T-helper 1 cell treated with Interleukin-12 subunit alpha and Interleukin-12 subunit beta and Interleukin-4 antibody, amounts not matched to agents 30 μg/mL and 1 μg/mL, for 36 hours (primary cell): ENCODE data around the gene SUPT7L.

Experiments used
- H3K27ac Mint-ChIP-seq: one replicate; pipeline ENCODE4 v1.8.0; 2021; ENCODE audit warnings: mild to moderate bottlenecking, mixed read lengths
- H3K27me3 Mint-ChIP-seq: one replicate; pipeline ENCODE4 v1.8.0; 2021; ENCODE audit warnings: low read depth, mixed read lengths
- H3K36me3 Mint-ChIP-seq: one replicate; pipeline ENCODE4 v1.8.0; 2021; ENCODE audit warnings: low read depth, mixed read lengths
- H3K4me1 Mint-ChIP-seq: one replicate; pipeline ENCODE4 v1.8.0; 2021; ENCODE audit warnings: low read depth, mixed read lengths
- H3K4me3 Mint-ChIP-seq: one replicate; pipeline ENCODE4 v1.8.0; 2021; ENCODE audit warnings: mild to moderate bottlenecking, moderate library complexity, mixed read lengths
- H3K9me3 Mint-ChIP-seq: one replicate; pipeline ENCODE4 v1.8.0; 2021; ENCODE audit warnings: mixed read lengths

Gene SUPT7L

GRCh38 chr2:27667446-27667845 is 4.0 kb upstream of the SUPT7L start:
- Mint-ChIP-seq H3K4me3 (no peak overlapping the region), H3K36me3 (peaks cover 37% of the 10 kb centered on the region), H3K4me1 (peaks cover 20% of the 10 kb centered on the region), H3K9me3 (no peaks in the 10 kb centered on the region), H3K27ac (no peak overlapping the region), H3K27me3 (no peaks in the 10 kb centered on the region)

GRCh38 chr2:27664622-27665363 is 1.4 kb upstream of the SUPT7L start:
- Mint-ChIP-seq H3K27ac (peak overlapping the region; percentile 99), H3K4me3 (peak overlapping the region; percentile 99), H3K27me3 (no peaks in the 10 kb centered on the region), H3K4me1 (peaks cover 31% of the 10 kb centered on the region), H3K9me3 (no peaks in the 10 kb centered on the region), H3K36me3 (peaks cover 47% of the 10 kb centered on the region)

GRCh38 chr2:27664154-27664574 is 750 bp upstream of the SUPT7L start:
- Mint-ChIP-seq H3K27ac (peak overlapping the region; percentile 99), H3K4me3 (peak overlapping the region; percentile 99), H3K9me3 (no peaks in the 10 kb centered on the region), H3K36me3 (peaks cover 51% of the 10 kb centered on the region), H3K27me3 (no peaks in the 10 kb centered on the region), H3K4me1 (peaks cover 35% of the 10 kb centered on the region)

- Mint-ChIP-seq H3K27me3 (no peaks in the 10 kb centered on the region), H3K27ac (no peak overlapping the region), H3K4me1 (peaks cover 39% of the 10 kb centered on the region), H3K4me3 (peak overlapping the region; percentile 41), H3K9me3 (no peaks in the 10 kb centered on the region), H3K36me3 (peaks cover 41% of the 10 kb centered on the region)
Observed at GRCh38 chr2:27661371-27661770, 2.0 kb downstream of the SUPT7L start.

- H3K36me3 Mint-ChIP-seq: peaks cover 44% of the 10 kb centered on the region
- no peak overlapping the region for H3K4me3 Mint-ChIP-seq
- H3K9me3 Mint-ChIP-seq: no peaks in the 10 kb centered on the region
- H3K27me3 Mint-ChIP-seq: no peaks in the 10 kb centered on the region
- H3K4me1 Mint-ChIP-seq: peaks cover 10% of the 10 kb centered on the region
- no peak overlapping the region for H3K27ac Mint-ChIP-seq
Observed at GRCh38 chr2:27655155-27655951, 8.1 kb downstream of the SUPT7L start.

- Mint-ChIP-seq H3K27me3 (no peaks in the 10 kb centered on the region), H3K4me1 (peaks cover 3% of the 10 kb centered on the region), H3K36me3 (peaks cover 42% of the 10 kb centered on the region), H3K9me3 (no peaks in the 10 kb centered on the region), H3K27ac (peak overlapping the region; percentile 42), H3K4me3 (no peak overlapping the region)
Observed at GRCh38 chr2:27653397-27653796, 10.0 kb downstream of the SUPT7L start.

- Mint-ChIP-seq H3K4me3 (no peak overlapping the region), H3K36me3 (peaks cover 44% of the 10 kb centered on the region), H3K27ac (no peak overlapping the region), H3K9me3 (no peaks in the 10 kb centered on the region), H3K27me3 (no peaks in the 10 kb centered on the region), H3K4me1 (peaks cover 3% of the 10 kb centered on the region)
Observed at GRCh38 chr2:27652790-27653189, 10.6 kb downstream of the SUPT7L start.

GRCh38 chr2:27652341-27652740 is 11.1 kb downstream of the SUPT7L start:
- Mint-ChIP-seq H3K9me3 (no peaks in the 10 kb centered on the region), H3K27me3 (no peaks in the 10 kb centered on the region), H3K27ac (no peak overlapping the region), H3K36me3 (peaks cover 48% of the 10 kb centered on the region), H3K4me1 (peaks cover 3% of the 10 kb centered on the region), H3K4me3 (no peak overlapping the region)

- Mint-ChIP-seq H3K27ac (no peak overlapping the region), H3K36me3 (peaks cover 49% of the 10 kb centered on the region), H3K9me3 (no peaks in the 10 kb centered on the region), H3K4me1 (peaks cover 3% of the 10 kb centered on the region), H3K27me3 (no peaks in the 10 kb centered on the region), H3K4me3 (no peak overlapping the region)
Observed at GRCh38 chr2:27651056-27651455, 12.4 kb downstream of the SUPT7L start.

- H3K27ac Mint-ChIP-seq: no peak overlapping the region
- H3K4me1 Mint-ChIP-seq: peaks cover 3% of the 10 kb centered on the region
- H3K9me3 Mint-ChIP-seq: no peaks in the 10 kb centered on the region
- no peaks in the 10 kb centered on the region for H3K27me3 Mint-ChIP-seq
- no peak overlapping the region for H3K4me3 Mint-ChIP-seq
- H3K36me3 Mint-ChIP-seq: peaks cover 37% of the 10 kb centered on the region
Observed at GRCh38 chr2:27647737-27648136, 15.7 kb downstream of the SUPT7L start.

GRCh38 chr2:27647289-27647688 is 16.1 kb downstream of the SUPT7L start:
- no peaks in the 10 kb centered on the region for H3K9me3 Mint-ChIP-seq
- no peak overlapping the region for H3K4me3 Mint-ChIP-seq
- no peak overlapping the region for H3K27ac Mint-ChIP-seq
- H3K4me1 Mint-ChIP-seq: peaks cover 3% of the 10 kb centered on the region
- peaks cover 34% of the 10 kb centered on the region for H3K36me3 Mint-ChIP-seq
- no peaks in the 10 kb centered on the region for H3K27me3 Mint-ChIP-seq

GRCh38 chr2:27645197-27645596 is 18.2 kb downstream of the SUPT7L start:
- no peaks in the 10 kb centered on the region for H3K9me3 Mint-ChIP-seq
- no peak overlapping the region for H3K27ac Mint-ChIP-seq
- no peak overlapping the region for H3K4me3 Mint-ChIP-seq
- peaks cover 3% of the 10 kb centered on the region for H3K4me1 Mint-ChIP-seq
- H3K36me3 Mint-ChIP-seq: peaks cover 35% of the 10 kb centered on the region
- no peaks in the 10 kb centered on the region for H3K27me3 Mint-ChIP-seq

- Mint-ChIP-seq H3K36me3 (peaks cover 44% of the 10 kb centered on the region), H3K4me1 (peaks cover 16% of the 10 kb centered on the region), H3K27ac (no peak overlapping the region), H3K27me3 (no peaks in the 10 kb centered on the region), H3K9me3 (no peaks in the 10 kb centered on the region), H3K4me3 (no peak overlapping the region)
Observed at GRCh38 chr2:27640722-27641245, 22.6 kb downstream of the SUPT7L start.

GRCh38 chr2:27638709-27639108 is 24.7 kb downstream of the SUPT7L start:
- Mint-ChIP-seq H3K4me1 (peaks cover 16% of the 10 kb centered on the region), H3K27me3 (no peaks in the 10 kb centered on the region), H3K36me3 (peaks cover 50% of the 10 kb centered on the region), H3K9me3 (no peaks in the 10 kb centered on the region), H3K27ac (peak overlapping the region; percentile 80), H3K4me3 (peak overlapping the region; percentile 43)
